ENCODE measurements around the gene PGM1. TPM values are rescaled to one million over a fixed set of nuclear protein-coding genes. Genes with fewer than 3 reads are reported as not detected.
A peak's percentile ranks its signal among the peaks of the same experiment; 100 is the strongest.

The PGM1 gene
- total RNA-seq, 1 donor from 2014 or later = 53.9 TPM

- H3K4me3 ChIP-seq = no peak overlapping the region
- H3K4me1 ChIP-seq = no peaks in the 10 kb centered on the region
- intact Hi-C loops (cut with DNase I) = no loop called here
- DNase-seq (no peak), ATAC-seq (no peak)
- H3K27me3 ChIP-seq = no peaks in the 10 kb centered on the region
- peaks cover 52% of the 10 kb centered on the region for H3K36me3 ChIP-seq
- no peak for TF ChIP-seq CTCF (IDR thresholded peaks at IDR 0.05)
- H3K9me3 ChIP-seq = no peaks in the 10 kb centered on the region
- no peak overlapping the region for H3K27ac ChIP-seq
These were observed 41.3 kb downstream of the PGM1 start for GRCh38 chr1:63634471-63634870.

- no peak for DNase-seq
- intact Hi-C loops (cut with DNase I) = no loop called here
- H3K9me3 ChIP-seq = no peaks in the 10 kb centered on the region
- H3K27me3 ChIP-seq = no peaks in the 10 kb centered on the region
- no peak overlapping the region for H3K4me3 ChIP-seq
- H3K27ac ChIP-seq = no peak overlapping the region
- ATAC-seq = no peak
- H3K36me3 ChIP-seq = peaks cover 46% of the 10 kb centered on the region
- H3K4me1 ChIP-seq = no peaks in the 10 kb centered on the region
- TF ChIP-seq CTCF (IDR thresholded peaks at IDR 0.05) = no peak
These were observed 42.5 kb downstream of the PGM1 start for GRCh38 chr1:63635681-63636080.

GRCh38 chr1:63636192-63637105 lies 43.2 kb downstream of the PGM1 start:
- ATAC-seq (peak; percentile 62), DNase-seq (no peak)
- intact Hi-C loops (cut with DNase I) = no loop called here

GRCh38 chr1:63638471-63638870 lies 45.3 kb downstream of the PGM1 start:
- no peak for DNase-seq
- Histone ChIP-seq H3K27me3 (no peaks in the 10 kb centered on the region), H3K36me3 (peaks cover 29% of the 10 kb centered on the region), H3K27ac (no peak overlapping the region), H3K4me1 (no peaks in the 10 kb centered on the region), H3K9me3 (no peaks in the 10 kb centered on the region), H3K4me3 (no peak overlapping the region)
- TF ChIP-seq CTCF (IDR thresholded peaks at IDR 0.05) = no peak
- no peak for ATAC-seq
- intact Hi-C loops (cut with DNase I) = no loop called here

More at GRCh38 chr1:63636192-63637105, 43.2 kb downstream of the PGM1 start:
- H3K4me1 ChIP-seq = no peaks in the 10 kb centered on the region
- H3K9me3 ChIP-seq = no peaks in the 10 kb centered on the region
- no peak overlapping the region for H3K4me3 ChIP-seq
- H3K27me3 ChIP-seq = no peaks in the 10 kb centered on the region
- no peak overlapping the region for H3K27ac ChIP-seq
- no peak for TF ChIP-seq CTCF (IDR thresholded peaks at IDR 0.05)
- peaks cover 41% of the 10 kb centered on the region for H3K36me3 ChIP-seq

DNA sequence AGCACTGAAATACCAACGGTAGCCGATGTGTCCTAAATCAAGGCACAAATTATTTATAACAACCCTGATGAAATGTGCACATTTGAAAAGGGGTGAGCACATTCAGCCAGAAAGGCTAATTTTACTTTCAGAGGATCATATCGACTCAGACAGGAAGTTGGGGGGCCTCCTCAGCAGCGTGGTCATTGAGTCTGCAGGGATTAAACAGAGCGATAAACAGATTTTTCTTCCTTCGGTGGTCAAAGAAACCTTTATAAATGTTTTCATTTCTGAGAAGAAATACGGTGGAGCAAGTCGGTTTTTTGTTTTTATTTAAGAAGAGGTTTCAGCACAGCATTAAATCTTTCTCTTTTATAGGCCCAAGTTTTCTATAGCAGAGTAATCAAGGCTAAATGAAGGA lies 45.7 kb downstream of the PGM1 start:
- Histone ChIP-seq H3K9me3 (no peaks in the 10 kb centered on the region), H3K4me3 (no peak overlapping the region), H3K4me1 (no peaks in the 10 kb centered on the region), H3K36me3 (peaks cover 29% of the 10 kb centered on the region), H3K27ac (no peak overlapping the region), H3K27me3 (no peaks in the 10 kb centered on the region)
- intact Hi-C loops (cut with DNase I) = no loop called here
- no peak for TF ChIP-seq CTCF (IDR thresholded peaks at IDR 0.05)
- no peak for ATAC-seq
- no peak for DNase-seq

All from upper lobe of right lung (tissue), 1 donor.